Common myeloid progenitor, CD34-positive (primary cell): Measurements from ENCODE around the gene ARPC5.

ENCODE experiments used
- CTCF ChIA-PET: fragments of 350-600 bp; sonication (Branson Sonifier 250); formaldehyde crosslinking; loops from one replicate; lab custom pipeline; 2021; ENCODE audit warnings: antibody characterized with exemption; lab: Charles Lee
- POLR2A ChIA-PET: fragments of 350-600 bp; sonication (Branson Sonifier 250); formaldehyde crosslinking; loops from one replicate; lab custom pipeline; 2021; ENCODE audit warnings: antibody characterized with exemption; lab: Charles Lee
- DNase-seq, 3 donors: peaks; one replicate each; pipeline versions ENCODE4 v3.0.0 to v3.0.0-alpha.2; 2013
- H3K27ac ChIP-seq, 2 experiments: 1 replicate in 1 of 2; 2 replicates in 1 of 2; pipeline ENCODE4 v1.7.0; 2013; ENCODE audit warnings: inconsistent platforms in 2 of 2, low read length in 2 of 2, mild to moderate bottlenecking in 2 of 2, low read depth in 1 of 2, moderate library complexity in 1 of 2; ENCODE audit not compliant: severe bottlenecking in 2 of 2, insufficient read depth in 1 of 2, poor library complexity in 1 of 2
- H3K27me3 ChIP-seq, 5 experiments: replicated peaks in 2 of 5; 1 replicate in 3 of 5; 2 replicates in 2 of 5; pipeline versions ENCODE4 v1.6.1 to v1.7.0; 2013; ENCODE audit warnings: low read length in 4 of 5, mild to moderate bottlenecking in 2 of 5, moderate library complexity in 2 of 5, inconsistent platforms in 1 of 5; ENCODE audit not compliant: insufficient read depth in 5 of 5, control insufficient read depth in 4 of 5
- H3K36me3 ChIP-seq, 4 experiments: 1 replicate in 2 of 4; 2 replicates in 2 of 4; pipeline versions ENCODE4 v1.6.1 to v1.7.0; 2013; ENCODE audit warnings: low read length in 3 of 4, control low read depth in 1 of 4, mild to moderate bottlenecking in 1 of 4; ENCODE audit not compliant: control insufficient read depth in 4 of 4, insufficient read depth in 4 of 4
- H3K4me1 ChIP-seq, 4 experiments: 1 replicate in 3 of 4; 2 replicates in 1 of 4; pipeline versions ENCODE4 v1.6.1 to v1.7.1; 2013; ENCODE audit warnings: low read length in 3 of 4, mild to moderate bottlenecking in 3 of 4, control low read depth in 1 of 4, inconsistent platforms in 1 of 4, moderate library complexity in 1 of 4; ENCODE audit not compliant: control insufficient read depth in 4 of 4, insufficient read depth in 4 of 4; ENCODE audit errors: control extremely low read depth in 1 of 4
- H3K4me3 ChIP-seq, 7 experiments: 1 replicate in 4 of 7; 2 replicates in 3 of 7; pipeline versions ENCODE4 v1.5.1 to v1.7.0; 2013; ENCODE audit warnings: mild to moderate bottlenecking in 7 of 7, low read length in 6 of 7, moderate library complexity in 6 of 7, inconsistent platforms in 2 of 7, low read depth in 2 of 7, control low read depth in 1 of 7; ENCODE audit not compliant: insufficient read depth in 4 of 7, control insufficient read depth in 1 of 7; ENCODE audit errors: extremely low read depth in 1 of 7
- H3K9me3 ChIP-seq, 5 experiments: 1 replicate in 4 of 5; 2 replicates in 1 of 5; pipeline versions ENCODE4 v1.6.1 to v1.7.1; 2013; ENCODE audit warnings: low read length in 4 of 5, mild to moderate bottlenecking in 2 of 5, inconsistent platforms in 1 of 5, low read depth in 1 of 5, moderate library complexity in 1 of 5; ENCODE audit not compliant: control insufficient read depth in 4 of 5, insufficient read depth in 2 of 5; ENCODE audit errors: control extremely low read depth in 1 of 5
- WGBS: methylation state at CpG from one replicate; pipeline ENCODE4 v1.1.5; 2013; ENCODE audit not compliant: insufficient coverage; 5-methylcytosine and 5-hydroxymethylcytosine counted together

ARPC5 gene

GRCh38 chr1:183590244-183591191 is 45.1 kb downstream of the ARPC5 start, which contains the start of gene NCF2:
Gene NCF2 (minus strand): TSS chr1:183590459. CDS start chr1:183590329, 130 bp downstream.
- Histone ChIP-seq H3K27me3 (no peaks in the 10 kb centered on the region), H3K4me1 (peaks cover 3 to 58% (median 12%) of the 10 kb centered on the region in 4 experiments), H3K27ac (peak within 1 kb of the TSS in 1 of 2 experiments; percentile 17), H3K9me3 (no peaks in the 10 kb centered on the region), H3K4me3 (peak within 1 kb of the TSS in 4 of 7 experiments; percentile 25 to 58 (median 34)), H3K36me3 (peaks cover 0 to 6% (median 0%) of the 10 kb centered on the region in 4 experiments)
- ChIA-PET CTCF (interaction anchor here (1.5 to 1.7 kb wide), 2 partner anchors 10 to 13 kb away, joined by 5 read pairs; no protein-coding TSS in a partner anchor), POLR2A (interaction anchor here (0.6 kb wide), 1 partner anchor 44 kb away, joined by 3 read pairs; no protein-coding TSS in a partner anchor)
- WGBS = 95% methylated on average over 5 of the region's 6 CpGs
- DNase-seq = peak; percentile 80 to 97 (median 95)

- H3K27me3 ChIP-seq = no peaks in the 10 kb centered on the region
- POLR2A ChIA-PET = interaction anchor here (0.6 kb wide), 1 partner anchor 45 kb away, joined by 3 read pairs; no protein-coding TSS in a partner anchor
- H3K4me3 ChIP-seq = peak overlapping the region in 4 of 7 experiments; percentile 25 to 58 (median 34)
- CTCF ChIA-PET = interaction anchor here (1.5 to 1.7 kb wide), 3 partner anchors 8 to 12 kb away, joined by 4 to 5 read pairs (median 5); no protein-coding TSS in a partner anchor
- peaks cover 0 to 6% (median 0%) of the 10 kb centered on the region in 4 experiments for H3K36me3 ChIP-seq
- no peaks in the 10 kb centered on the region for H3K9me3 ChIP-seq
- DNase-seq = no peak
- 98% methylated on average over 4 of the region's 4 CpGs for WGBS
- peaks cover 5 to 58% (median 12%) of the 10 kb centered on the region in 4 experiments for H3K4me1 ChIP-seq
- no peak overlapping the region for H3K27ac ChIP-seq
Measured at GRCh38 chr1:183589874-183590243, 45.7 kb downstream of the ARPC5 start.

GRCh38 chr1:183589384-183589783 is 46.2 kb downstream of the ARPC5 start:
- Histone ChIP-seq H3K36me3 (peaks cover 0 to 6% (median 0%) of the 10 kb centered on the region in 4 experiments), H3K4me3 (peak overlapping the region in 2 of 7 experiments; percentile 31 to 48), H3K27ac (no peak overlapping the region), H3K4me1 (peaks cover 6 to 61% (median 13%) of the 10 kb centered on the region in 4 experiments), H3K9me3 (no peaks in the 10 kb centered on the region), H3K27me3 (no peaks in the 10 kb centered on the region)
- ChIA-PET POLR2A (interaction anchor here (0.6 kb wide), 1 partner anchor 22 kb away, joined by 4 read pairs; no protein-coding TSS in a partner anchor), CTCF (interaction anchor here (1.1 to 1.7 kb wide), 4 partner anchors 9 to 12 kb away, joined by 3 to 5 read pairs (median 4); no protein-coding TSS in a partner anchor)
- WGBS = 85% methylated on average over 3 of the region's 5 CpGs
- DNase-seq = no peak

GRCh38 chr1:183588827-183589226 is 46.8 kb downstream of the ARPC5 start:
- peaks cover 6 to 66% (median 13%) of the 10 kb centered on the region in 4 experiments for H3K4me1 ChIP-seq
- no peaks in the 10 kb centered on the region for H3K27me3 ChIP-seq
- no peak for DNase-seq
- no peak overlapping the region for H3K27ac ChIP-seq
- peaks cover 0 to 6% (median 0%) of the 10 kb centered on the region in 4 experiments for H3K36me3 ChIP-seq
- ChIA-PET CTCF (interaction anchor here (1.1 to 1.7 kb wide), 3 partner anchors 9 to 11 kb away, joined by 3 to 5 read pairs (median 4); no protein-coding TSS in a partner anchor), POLR2A (interaction anchor here (0.6 kb wide), 1 partner anchor 21 kb away, joined by 4 read pairs; no protein-coding TSS in a partner anchor)
- no peaks in the 10 kb centered on the region for H3K9me3 ChIP-seq
- H3K4me3 ChIP-seq = peak overlapping the region in 2 of 7 experiments; percentile 31 to 48

- H3K36me3 ChIP-seq = peaks cover 0 to 6% (median 0%) of the 10 kb centered on the region in 4 experiments
- H3K9me3 ChIP-seq = no peaks in the 10 kb centered on the region
- WGBS = 98% methylated on average over 8 of the region's 8 CpGs
- POLR2A ChIA-PET = no interaction called here
- no peak overlapping the region for H3K4me3 ChIP-seq
- no peak overlapping the region for H3K27ac ChIP-seq
- CTCF ChIA-PET = interaction anchor here (1.3 to 1.5 kb wide), 2 partner anchors 27 to 42 kb away, joined by 3 to 4 read pairs; no protein-coding TSS in a partner anchor
- no peak for DNase-seq
- no peaks in the 10 kb centered on the region for H3K27me3 ChIP-seq
- H3K4me1 ChIP-seq = peaks cover 6 to 69% (median 17%) of the 10 kb centered on the region in 4 experiments
Measured at GRCh38 chr1:183586926-183587325, 48.7 kb downstream of the ARPC5 start.

DNA sequence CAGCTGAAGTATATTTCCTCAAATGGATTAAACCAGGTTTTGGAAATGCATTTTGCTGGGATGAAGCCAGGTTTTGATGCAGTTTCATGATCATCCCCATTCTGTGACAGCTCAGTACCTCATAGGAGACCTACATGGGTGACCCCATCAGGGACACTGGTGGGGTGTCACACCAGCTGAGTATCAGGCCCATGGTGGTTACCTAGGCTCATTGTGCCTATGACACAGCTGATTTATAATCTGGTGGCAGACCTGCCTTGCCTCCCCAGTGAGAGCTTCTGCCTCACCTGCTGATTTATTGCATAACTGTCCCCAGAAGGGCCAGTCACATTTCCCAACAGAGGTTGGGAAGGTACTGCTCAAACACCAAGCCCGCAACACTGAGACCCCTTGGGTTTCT is 49.1 kb downstream of the ARPC5 start:
- 100% methylated on average over 1 of the region's 1 CpG for WGBS
- no peaks in the 10 kb centered on the region for H3K9me3 ChIP-seq
- no peaks in the 10 kb centered on the region for H3K27me3 ChIP-seq
- H3K4me3 ChIP-seq = no peak overlapping the region
- ChIA-PET CTCF (interaction anchor here (1.3 to 1.5 kb wide), 2 partner anchors 27 to 42 kb away, joined by 3 to 4 read pairs; no protein-coding TSS in a partner anchor), POLR2A (no interaction called here)
- H3K27ac ChIP-seq = no peak overlapping the region
- H3K36me3 ChIP-seq = peaks cover 0 to 6% (median 0%) of the 10 kb centered on the region in 4 experiments
- no peak for DNase-seq
- H3K4me1 ChIP-seq = peaks cover 6 to 68% (median 17%) of the 10 kb centered on the region in 4 experiments
